Neuronal stem cell (in vitro differentiated cells): ENCODE data around the gene FRMD5.

Experiments
- DNase-seq: peaks from one replicate; pipeline ENCODE4 v3.0.0-alpha.2; 2013; ENCODE audit warnings: low spot score
- H2AFZ ChIP-seq: one replicate; pipeline ENCODE4 v1.6.1; 2013; ENCODE audit warnings: mild to moderate bottlenecking, low read length, inconsistent platforms
- H2AK5ac ChIP-seq: 2 replicates; pipeline ENCODE4 v1.6.1; 2013; ENCODE audit warnings: low read depth, mild to moderate bottlenecking, inconsistent platforms, low read length, moderate library complexity, mixed read lengths
- H2BK120ac ChIP-seq: 2 replicates; pipeline ENCODE4 v1.6.1; 2013; ENCODE audit warnings: low read depth, mild to moderate bottlenecking, inconsistent platforms, low read length, moderate library complexity, mixed read lengths
- H2BK12ac ChIP-seq: one replicate; pipeline ENCODE4 v1.6.1; 2013; ENCODE audit warnings: low read length, inconsistent platforms
- H2BK15ac ChIP-seq: 2 replicates; pipeline ENCODE4 v1.6.1; 2013; ENCODE audit warnings: mild to moderate bottlenecking, low read length, inconsistent platforms, mixed read lengths
- H2BK5ac ChIP-seq: one replicate; pipeline ENCODE4 v1.6.1; 2013; ENCODE audit warnings: inconsistent platforms, mild to moderate bottlenecking, low read length, moderate library complexity
- H3K14ac ChIP-seq: one replicate; pipeline ENCODE4 v1.6.1; 2013; ENCODE audit warnings: low read length, inconsistent platforms
- H3K18ac ChIP-seq: 2 replicates; pipeline ENCODE4 v1.6.1; 2013; ENCODE audit warnings: low read length, inconsistent platforms
- H3K23ac ChIP-seq: 2 replicates; pipeline ENCODE4 v1.6.1; 2013; ENCODE audit warnings: low read depth, mild to moderate bottlenecking, mixed read lengths, low read length, inconsistent platforms; ENCODE audit not compliant: poor library complexity
- H3K27ac ChIP-seq: replicated peaks from 3 replicates; pipeline ENCODE4 v1.5.1; 2013; ENCODE audit warnings: low read length, inconsistent platforms
- H3K27me3 ChIP-seq, 3 experiments: 2 replicates each; pipeline ENCODE4 v1.6.1; 2013; ENCODE audit warnings: low read length in 3 of 3, mild to moderate bottlenecking in 2 of 3, inconsistent platforms in 1 of 3, low read depth in 1 of 3, mixed read lengths in 1 of 3, moderate library complexity in 1 of 3; ENCODE audit not compliant: control insufficient read depth in 3 of 3, insufficient read depth in 3 of 3
- H3K36me3 ChIP-seq, 2 donors: replicated peaks in 1 of 2; 2 replicates each; pipeline ENCODE4 v1.6.1; 2013; ENCODE audit warnings: low read length in 2 of 2; ENCODE audit not compliant: control insufficient read depth in 2 of 2, insufficient read depth in 2 of 2
- H3K4ac ChIP-seq: 2 replicates; pipeline ENCODE4 v1.6.1; 2013; ENCODE audit warnings: inconsistent platforms, mild to moderate bottlenecking, low read length, moderate library complexity
- H3K4me1 ChIP-seq, 2 donors: 1 replicate in 1 of 2; 2 replicates in 1 of 2; pipeline ENCODE4 v1.6.1; 2013; ENCODE audit warnings: low read length in 2 of 2, low read depth in 1 of 2; ENCODE audit not compliant: control insufficient read depth in 2 of 2, insufficient read depth in 1 of 2
- H3K4me2 ChIP-seq: one replicate; pipeline ENCODE4 v1.6.1; 2013; ENCODE audit warnings: mild to moderate bottlenecking, low read length, inconsistent platforms; ENCODE audit not compliant: insufficient read depth, poor library complexity, severe bottlenecking
- H3K4me3 ChIP-seq, 2 donors: 2 replicates each; pipeline ENCODE4 v1.5.1; 2013; ENCODE audit warnings: low read length in 2 of 2, mild to moderate bottlenecking in 2 of 2, inconsistent platforms in 1 of 2, moderate library complexity in 1 of 2
- H3K79me1 ChIP-seq: one replicate; pipeline ENCODE4 v1.6.1; 2013; ENCODE audit warnings: low read depth, mild to moderate bottlenecking, inconsistent platforms, low read length, moderate library complexity
- H3K9ac ChIP-seq: one replicate; pipeline ENCODE4 v1.6.1; 2013; ENCODE audit warnings: mild to moderate bottlenecking, low read depth, low read length, inconsistent platforms; ENCODE audit not compliant: poor library complexity
- H3K9me3 ChIP-seq, 2 donors: replicated peaks in 1 of 2; 2 replicates each; pipeline versions ENCODE3 to v1.6.1; 2013; ENCODE audit warnings: low read length in 2 of 2, mild to moderate bottlenecking in 2 of 2, inconsistent platforms in 1 of 2, low read depth in 1 of 2, mixed read lengths in 1 of 2, moderate library complexity in 1 of 2; ENCODE audit not compliant: control insufficient read depth in 2 of 2, insufficient read depth in 1 of 2
- H4K8ac ChIP-seq: one replicate; pipeline ENCODE4 v1.6.1; 2013; ENCODE audit warnings: low read depth, mild to moderate bottlenecking, inconsistent platforms, low read length, moderate library complexity
- H4K91ac ChIP-seq: one replicate; pipeline ENCODE4 v1.6.1; 2013; ENCODE audit warnings: low read length, low read depth, mild to moderate bottlenecking, inconsistent platforms; ENCODE audit not compliant: poor library complexity
- WGBS, 2 donors: extraction: QIAGEN DNeasy Blood & Tissue Kit; methylation state at CpG; one replicate each; pipeline ENCODE4 v1.1.7; 2013; ENCODE audit warnings: missing lambda C conversion rate in 2 of 2, mixed read lengths in 1 of 2; ENCODE audit not compliant: insufficient read length in 2 of 2, insufficient replicate concordance in 1 of 2; ENCODE audit errors: extremely low coverage in 2 of 2; 5-methylcytosine and 5-hydroxymethylcytosine counted together

Gene FRMD5

GRCh38 chr15:43903864-43904290 is 291.2 kb downstream of the FRMD5 start:
- H3K23ac ChIP-seq, result no peak overlapping the region
- no peak overlapping the region for H3K14ac ChIP-seq
- no CpG with 5 or more reads among the region's 8 CpGs for WGBS, 2 donors
- no peak overlapping the region for H4K8ac ChIP-seq
- no peaks in the 10 kb centered on the region for H3K9me3 ChIP-seq
- no peak overlapping the region for H2AK5ac ChIP-seq
- H3K4ac ChIP-seq, result no peak overlapping the region
- H3K9ac ChIP-seq, result no peak overlapping the region
- no peak overlapping the region for H2BK5ac ChIP-seq
- H3K4me2 ChIP-seq, result no peak overlapping the region
- H2BK12ac ChIP-seq, result no peak overlapping the region
- H2AFZ ChIP-seq, result peak overlapping the region; percentile 81
- no peak overlapping the region for H3K4me3 ChIP-seq
- no peak overlapping the region for H4K91ac ChIP-seq
- H3K79me1 ChIP-seq, result no peaks in the 10 kb centered on the region
- DNase-seq, result peak; percentile 89
- no peak overlapping the region for H2BK15ac ChIP-seq
- no peak overlapping the region for H2BK120ac ChIP-seq
- H3K27ac ChIP-seq, result no peak overlapping the region
- peaks cover 0 to 2% (median 0%) of the 10 kb centered on the region in 3 experiments for H3K27me3 ChIP-seq
- no peak overlapping the region for H3K18ac ChIP-seq
- peaks cover 2 to 3% of the 10 kb centered on the region in 2 donors for H3K4me1 ChIP-seq
- no peaks in the 10 kb centered on the region for H3K36me3 ChIP-seq

GRCh38 chr15:43901495-43901894 is 293.6 kb downstream of the FRMD5 start:
- H2BK12ac ChIP-seq, result no peak overlapping the region
- H3K27ac ChIP-seq, result no peak overlapping the region
- no peak overlapping the region for H2AFZ ChIP-seq
- no peak overlapping the region for H2BK15ac ChIP-seq
- H3K27me3 ChIP-seq, result no peaks in the 10 kb centered on the region
- no peak overlapping the region for H4K8ac ChIP-seq
- H3K4me1 ChIP-seq, result peaks cover 2 to 3% of the 10 kb centered on the region in 2 donors
- H3K9me3 ChIP-seq, result no peaks in the 10 kb centered on the region
- H3K18ac ChIP-seq, result no peak overlapping the region
- no peak overlapping the region for H4K91ac ChIP-seq
- H3K9ac ChIP-seq, result no peak overlapping the region
- WGBS, 2 donors, result no CpG with 5 or more reads among the region's 10 CpGs
- no peak overlapping the region for H2AK5ac ChIP-seq
- H3K4ac ChIP-seq, result no peak overlapping the region
- no peak overlapping the region for H3K4me2 ChIP-seq
- no peak overlapping the region for H3K23ac ChIP-seq
- H2BK5ac ChIP-seq, result no peak overlapping the region
- DNase-seq, result no peak
- H3K4me3 ChIP-seq, result no peak overlapping the region
- H3K79me1 ChIP-seq, result no peaks in the 10 kb centered on the region
- H3K14ac ChIP-seq, result no peak overlapping the region
- H2BK120ac ChIP-seq, result no peak overlapping the region
- no peaks in the 10 kb centered on the region for H3K36me3 ChIP-seq

GRCh38 chr15:43900996-43901395 is 294.1 kb downstream of the FRMD5 start:
- Histone ChIP-seq H3K9me3 (no peaks in the 10 kb centered on the region), H4K8ac (no peak overlapping the region), H2AFZ (no peak overlapping the region), H3K18ac (no peak overlapping the region), H2BK5ac (no peak overlapping the region), H3K14ac (no peak overlapping the region), H3K27me3 (no peaks in the 10 kb centered on the region), H3K23ac (no peak overlapping the region), H3K4me1 (peaks cover 2 to 3% of the 10 kb centered on the region in 2 donors), H2BK15ac (no peak overlapping the region), H3K4me2 (no peak overlapping the region), H3K4me3 (no peak overlapping the region), H3K9ac (no peak overlapping the region), H3K36me3 (no peaks in the 10 kb centered on the region), H3K4ac (no peak overlapping the region), H3K27ac (no peak overlapping the region), H3K79me1 (no peaks in the 10 kb centered on the region), H2BK12ac (no peak overlapping the region), H2BK120ac (no peak overlapping the region), H2AK5ac (no peak overlapping the region), H4K91ac (no peak overlapping the region)
- no CpG with 5 or more reads among the region's 1 CpG for WGBS, 2 donors
- no peak for DNase-seq

GRCh38 chr15:43899928-43900327 is 295.1 kb downstream of the FRMD5 start:
- no peak overlapping the region for H3K4ac ChIP-seq
- no peak overlapping the region for H3K14ac ChIP-seq
- H2AK5ac ChIP-seq, result no peak overlapping the region
- no peak overlapping the region for H3K18ac ChIP-seq
- H3K36me3 ChIP-seq, result no peaks in the 10 kb centered on the region
- peaks cover 2 to 3% of the 10 kb centered on the region in 2 donors for H3K4me1 ChIP-seq
- H4K91ac ChIP-seq, result no peak overlapping the region
- H4K8ac ChIP-seq, result no peak overlapping the region
- H3K27ac ChIP-seq, result no peak overlapping the region
- no peak overlapping the region for H2BK15ac ChIP-seq
- H3K27me3 ChIP-seq, result no peaks in the 10 kb centered on the region
- no peak for DNase-seq
- no peak overlapping the region for H3K23ac ChIP-seq
- no peak overlapping the region for H3K9ac ChIP-seq
- no peak overlapping the region for H3K4me3 ChIP-seq
- no peak overlapping the region for H2BK120ac ChIP-seq
- H3K79me1 ChIP-seq, result no peaks in the 10 kb centered on the region
- H3K4me2 ChIP-seq, result no peak overlapping the region
- WGBS, 2 donors, result no CpG with 5 or more reads among the region's 5 CpGs
- no peak overlapping the region for H2AFZ ChIP-seq
- H2BK5ac ChIP-seq, result no peak overlapping the region
- H2BK12ac ChIP-seq, result no peak overlapping the region
- H3K9me3 ChIP-seq, result no peaks in the 10 kb centered on the region
